AG08395 (cell line): Measurements from ENCODE around the gene PFKP.
A peak's percentile ranks its signal among the peaks of the same experiment; 100 is the strongest.
"Not testable (repeated sequence)": the region's sequence is repeated elsewhere in the genome, so short reads cannot be mapped to it uniquely, and the experiment has no call there.

Experiments used
- DNase-seq: peaks from one replicate; pipeline ENCODE4 v3.0.0; 2012; ENCODE audit warnings: mixed read lengths, low spot score

PFKP gene

GRCh38 chr10:3046981-3047547 is 20.3 kb upstream of the PFKP start:
- no peak for DNase-seq

GRCh38 chr10:3047596-3047995 is 19.8 kb upstream of the PFKP start:
- DNase-seq, result no peak

DNA sequence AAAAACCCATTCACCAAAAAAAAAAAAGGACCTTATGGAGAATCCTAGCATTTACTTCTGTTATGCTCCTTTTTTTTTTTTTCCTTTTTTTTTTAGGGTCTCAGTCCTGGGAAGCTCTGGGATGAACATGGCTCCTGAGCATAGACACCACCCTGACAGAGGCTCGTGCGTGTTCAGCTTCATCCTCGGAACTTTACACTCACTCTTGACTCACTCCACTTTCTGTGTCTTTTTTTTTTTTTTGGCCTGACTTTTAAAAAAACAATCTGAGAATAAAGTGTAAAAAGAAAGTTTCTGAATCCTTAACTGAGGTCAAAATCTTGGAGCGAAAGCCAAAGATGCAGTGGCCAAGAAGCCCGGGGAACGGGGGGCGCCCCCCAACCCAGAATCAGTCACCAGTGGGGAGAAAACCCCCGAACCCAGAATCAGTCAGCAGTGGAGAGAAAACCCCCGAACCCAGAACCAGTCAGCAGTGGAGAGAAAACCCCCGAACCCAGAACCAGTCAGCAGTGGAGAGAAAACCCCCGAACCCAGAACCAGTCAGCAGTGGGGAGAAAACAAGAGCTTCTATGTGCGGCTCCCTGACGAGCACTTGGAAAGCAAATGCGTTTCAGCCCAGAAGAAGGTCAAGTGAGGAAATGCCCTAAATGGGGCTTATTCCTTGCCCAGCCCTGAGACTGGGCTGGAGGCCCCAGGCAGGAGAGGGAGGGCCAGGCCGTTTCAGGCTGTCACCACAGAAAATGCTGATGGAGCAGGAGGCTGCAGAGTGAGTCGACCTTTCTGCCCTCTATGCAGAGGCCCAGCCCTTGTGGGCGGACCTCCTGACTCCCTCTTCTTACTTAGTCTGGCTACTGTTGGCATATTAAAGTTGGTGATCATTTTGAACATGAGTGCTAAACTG is 19.0 kb upstream of the PFKP start:
- DNase-seq, result peak; percentile 20

DNA sequence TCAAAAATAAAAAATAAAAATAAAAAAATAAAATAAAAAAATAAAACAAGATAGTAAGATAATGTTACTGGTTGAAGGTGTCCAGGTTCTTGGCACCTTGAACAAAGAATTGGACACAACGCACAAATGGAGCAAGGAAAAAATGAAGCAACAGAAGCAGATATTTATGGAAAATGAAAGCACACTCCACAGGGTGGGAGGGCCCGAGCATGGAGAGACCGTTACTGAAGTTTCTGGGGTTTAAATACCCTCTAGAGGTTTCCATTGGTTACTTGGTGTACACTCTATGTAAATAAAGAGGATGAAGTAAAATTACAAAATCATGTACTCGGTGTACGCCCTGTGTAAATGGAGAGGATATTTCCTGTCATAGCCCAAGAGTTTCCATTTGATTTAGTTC is 15.7 kb upstream of the PFKP start:
- no peak for DNase-seq

- no peak for DNase-seq
Measured at GRCh38 chr10:3053155-3053554, 14.2 kb upstream of the PFKP start.

GRCh38 chr10:3054183-3054850 is 13.0 kb upstream of the PFKP start:
- no peak for DNase-seq

DNA sequence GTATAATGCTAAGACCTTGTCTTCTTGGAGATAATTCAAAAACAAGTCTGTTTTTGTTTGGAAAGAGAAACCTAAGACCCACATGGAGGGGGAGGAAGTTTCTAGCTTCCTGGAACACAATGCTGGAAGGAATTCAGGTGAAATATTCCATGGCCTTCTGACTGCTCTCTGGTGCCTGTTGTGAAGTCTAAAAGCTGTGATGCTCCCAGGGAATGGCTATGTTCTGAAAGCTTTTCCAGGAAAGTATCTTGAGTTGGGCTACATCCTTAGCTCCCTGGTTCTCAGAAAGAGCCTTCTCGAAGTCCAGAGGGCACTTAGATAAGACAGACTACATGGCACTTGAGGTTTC is 12.5 kb upstream of the PFKP start:
- no peak for DNase-seq

DNA sequence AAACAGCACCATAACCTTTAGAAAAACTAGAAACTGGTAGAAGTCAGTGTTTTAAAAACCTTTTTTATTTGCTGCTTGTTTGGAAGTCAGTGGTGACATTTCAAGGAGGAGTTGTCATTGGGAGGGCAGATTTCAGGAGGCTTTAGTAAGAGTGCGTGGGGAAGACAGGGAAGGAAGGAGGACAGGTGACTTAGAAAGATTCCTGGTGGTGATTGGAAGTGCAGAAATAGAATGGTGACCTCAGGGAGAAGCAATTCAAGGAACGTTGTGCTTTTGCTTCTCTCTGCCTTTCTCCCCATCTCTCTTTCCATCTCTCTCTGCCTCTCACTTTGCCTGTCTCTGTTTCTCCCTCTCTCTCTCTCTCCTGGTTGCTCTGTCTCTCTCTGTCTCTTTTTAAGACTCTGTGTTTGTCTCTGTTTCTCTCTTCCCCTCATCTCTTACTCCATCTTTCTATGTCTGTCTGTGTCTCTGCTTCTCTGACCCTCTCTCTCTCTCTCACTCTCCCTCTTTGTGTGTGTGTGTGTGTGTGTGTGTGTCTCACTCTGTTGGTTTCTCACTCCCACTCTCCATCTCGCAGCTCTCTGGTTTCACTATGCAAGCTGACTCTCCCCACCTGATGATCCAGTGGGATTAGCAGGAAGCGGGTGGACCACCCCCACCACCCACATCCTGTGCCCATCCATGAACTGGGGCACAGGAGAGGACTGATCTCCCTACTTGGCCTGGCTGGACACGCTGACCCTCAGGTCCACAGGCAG is 10.9 kb upstream of the PFKP start:
- no peak for DNase-seq

- no peak for DNase-seq
Measured at GRCh38 chr10:3057946-3058345, 9.4 kb upstream of the PFKP start.

DNA sequence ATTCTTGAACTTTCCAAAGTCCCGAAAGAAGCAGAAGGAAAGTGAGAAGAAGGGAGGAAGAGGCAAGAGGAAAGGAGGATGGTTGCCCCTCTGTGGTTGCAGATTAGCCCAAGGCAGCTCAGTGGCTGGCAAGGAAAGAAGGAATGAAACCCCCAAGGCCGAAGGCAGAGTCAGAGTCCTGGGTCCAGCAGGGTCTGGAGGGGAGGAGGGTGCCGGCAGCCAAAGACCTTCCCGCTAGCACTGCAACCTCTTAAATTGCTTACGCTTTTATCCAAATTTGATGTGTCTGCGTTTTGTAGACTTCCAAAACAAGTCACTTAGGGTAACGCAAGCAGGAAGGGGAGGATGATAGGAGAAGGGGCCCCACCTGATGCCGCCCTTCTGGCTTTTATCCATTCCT is 7.4 kb upstream of the PFKP start:
- DNase-seq, result no peak

DNA sequence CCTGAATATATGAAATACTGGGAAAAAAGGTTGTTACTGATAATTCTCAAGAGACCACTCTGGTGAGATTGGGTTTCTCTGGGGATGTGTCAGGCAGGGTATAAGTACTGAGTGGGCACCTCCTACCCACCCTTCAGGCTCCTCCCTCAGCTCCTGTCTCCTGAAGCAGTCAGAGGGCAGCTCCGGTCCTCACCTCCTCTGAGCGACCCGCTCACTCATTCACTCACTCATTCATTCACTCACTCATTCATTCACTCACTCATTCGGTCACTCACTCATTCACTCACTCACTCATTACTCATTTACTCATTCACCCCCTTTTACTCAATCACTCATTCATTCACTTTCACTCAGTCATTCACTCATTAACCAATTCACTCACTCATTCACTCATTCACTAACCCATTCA is 6.9 kb upstream of the PFKP start:
- DNase-seq, result no peak

GRCh38 chr10:3061323-3061898 is 5.9 kb upstream of the PFKP start:
- DNase-seq, result not testable (repeated sequence)

DNA sequence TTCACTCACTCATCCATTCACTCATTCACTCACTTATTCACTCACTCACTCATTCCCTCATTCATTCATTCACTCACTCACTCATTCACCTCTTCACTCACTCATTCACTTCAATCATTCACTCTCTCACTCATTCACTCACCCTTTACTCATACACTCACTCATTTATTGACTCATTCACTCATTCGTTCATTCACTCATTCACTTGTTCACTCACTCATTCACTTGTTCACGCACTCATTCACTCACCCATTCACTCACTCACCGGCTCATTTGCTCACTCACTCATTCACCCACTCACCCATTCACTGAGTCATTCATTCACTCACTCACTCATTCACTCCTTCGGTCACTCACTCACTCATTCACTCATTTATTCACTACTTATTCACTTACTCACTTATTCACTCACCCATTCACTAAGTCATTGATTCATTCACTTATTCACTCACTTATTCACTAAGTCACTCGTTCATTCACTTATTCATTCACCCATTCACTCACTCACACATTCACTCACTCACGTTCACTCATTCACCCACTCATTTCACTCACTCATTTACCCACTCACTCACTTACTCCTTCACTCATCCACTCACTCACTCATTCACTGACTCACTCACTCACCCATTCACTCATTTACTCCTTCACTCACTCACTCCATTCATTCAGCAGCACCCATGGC is 4.7 kb upstream of the PFKP start:
- no peak for DNase-seq

- no peak for DNase-seq
Measured at GRCh38 chr10:3064423-3064822, 2.9 kb upstream of the PFKP start.

DNA sequence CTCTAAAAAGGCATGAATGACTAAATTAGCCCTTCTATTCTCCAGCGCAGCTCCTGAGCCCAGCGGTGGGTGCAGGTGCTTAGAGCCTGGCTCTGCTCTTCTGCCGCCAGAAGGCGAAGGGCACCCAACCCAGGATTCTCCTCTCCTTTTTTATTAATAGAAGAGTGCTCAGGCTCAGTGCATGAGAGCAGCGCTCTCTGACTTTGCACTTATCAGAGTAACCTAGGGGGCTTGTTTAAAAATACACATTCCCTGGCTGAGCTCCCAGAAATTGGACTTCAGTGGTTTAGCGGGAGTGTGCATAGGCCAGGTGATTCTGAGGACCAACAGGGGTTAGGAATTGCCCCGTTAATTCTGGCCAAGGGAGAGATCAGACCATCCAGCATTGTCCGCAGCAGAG is 1.7 kb upstream of the PFKP start:
- DNase-seq, result no peak

- no peak for DNase-seq
Measured at GRCh38 chr10:3066317-3067117, 831 bp upstream of the PFKP start.

DNA sequence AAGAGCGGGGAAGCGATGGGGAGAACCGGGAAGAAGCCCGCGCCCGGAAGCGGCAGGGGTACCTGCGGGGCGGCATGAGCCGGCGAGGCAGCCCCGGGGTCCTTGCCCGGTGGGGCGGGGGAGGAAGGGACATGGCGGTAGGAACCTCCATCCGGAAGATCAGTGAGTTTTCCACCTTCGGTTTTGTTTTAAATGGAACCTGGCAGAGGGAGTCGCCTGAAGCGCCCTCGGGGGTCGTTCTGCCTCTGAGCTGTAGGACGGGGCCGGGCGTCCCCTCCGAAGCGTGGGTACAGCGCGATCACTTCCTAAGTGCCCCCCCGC is 471 bp downstream of the PFKP start:
- no peak for DNase-seq

- peak; percentile 70 for DNase-seq
Measured at GRCh38 chr10:3068201-3068967, 1.0 kb downstream of the PFKP start.

DNA sequence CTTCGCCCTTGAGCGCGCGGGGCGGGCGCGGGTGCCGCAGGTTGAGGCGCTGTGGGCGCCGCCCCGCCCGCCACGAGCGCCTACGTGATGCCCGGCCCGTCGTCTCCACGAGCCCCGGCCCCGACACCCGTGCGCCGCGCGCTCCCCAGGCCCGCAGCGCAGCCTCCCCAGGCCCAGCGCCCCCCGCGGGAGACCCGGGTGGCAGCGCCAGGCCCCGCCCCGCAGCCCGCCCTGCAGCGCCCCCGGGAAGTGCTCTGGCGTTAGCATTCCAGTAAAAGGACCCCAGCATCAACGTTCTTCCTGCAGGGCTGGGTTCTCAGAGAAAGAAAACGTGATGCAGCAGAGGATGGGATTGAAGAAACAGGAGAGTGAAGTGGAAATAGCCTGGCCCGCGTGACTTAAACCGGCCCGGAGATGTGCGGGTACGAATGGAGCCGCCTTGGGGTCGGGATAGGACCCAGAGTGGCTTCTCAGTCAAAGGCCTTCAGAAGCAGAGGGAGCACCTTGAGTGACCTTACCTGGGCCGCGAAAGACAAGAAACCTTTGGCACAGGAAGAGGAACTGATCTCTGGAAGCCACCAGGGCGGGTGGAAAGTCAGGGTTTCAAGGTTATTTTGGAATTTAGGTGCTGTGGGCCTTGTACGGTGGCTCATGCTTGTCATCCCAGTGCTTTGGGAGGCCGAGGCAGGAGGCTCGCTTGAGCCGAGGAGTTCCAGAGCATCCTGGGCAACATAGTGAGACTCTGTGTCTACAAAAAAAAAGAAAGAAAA is 1.8 kb downstream of the PFKP start:
- DNase-seq, result peak; percentile 40
